GM12878 (cell line): ENCODE results near the gene RNPC3.

Experiments used
- BCLAF1 ChIP-seq: fragments of 450-650 bp; IDR thresholded peaks from 2 replicates; pipeline ENCODE4 v1.6.1; 2017; ENCODE audit warnings: antibody characterized with exemption, mild to moderate bottlenecking, moderate library complexity
- CHD1 ChIP-seq: IDR thresholded peaks from 2 replicates; pipeline ENCODE4 v1.6.1; 2012; ENCODE audit warnings: low read depth, low read length, improper control_type of control experiment
- CREB1 ChIP-seq: IDR thresholded peaks from 2 replicates; pipeline ENCODE4 v1.6.1; 2012; ENCODE audit warnings: low read depth, mild to moderate bottlenecking, inconsistent platforms
- CTCF ChIP-seq, 3 experiments: IDR thresholded peaks in 2 of 3; conservative IDR thresholded peaks in 1 of 3; 2 replicates each; pipeline ENCODE4 v1.5.1; 2011; ENCODE audit warnings: low read depth in 3 of 3, low read length in 3 of 3, mild to moderate bottlenecking in 3 of 3, control low read depth in 2 of 3, moderate library complexity in 2 of 3, inconsistent platforms in 1 of 3, mixed read lengths in 1 of 3; ENCODE audit not compliant: control insufficient read depth in 2 of 3, insufficient read depth in 1 of 3; ENCODE audit errors: extremely low read depth in 1 of 3
- EZH2 ChIP-seq: IDR thresholded peaks from 2 replicates; pipeline ENCODE4 v1.6.1; 2012; ENCODE audit warnings: low read depth, mild to moderate bottlenecking, control low read depth, inconsistent platforms, low read length, borderline replicate concordance; ENCODE audit not compliant: control insufficient read depth
- POLR2AphosphoS5 ChIP-seq: IDR thresholded peaks from 2 replicates; pipeline ENCODE4 v1.6.1; 2011; ENCODE audit warnings: mild to moderate bottlenecking, low read length, inconsistent platforms
- RAD21 ChIP-seq: IDR thresholded peaks from 2 replicates; pipeline ENCODE4 v1.6.1; 2011; ENCODE audit warnings: mild to moderate bottlenecking, low read depth, low read length, moderate library complexity; ENCODE audit not compliant: insufficient read depth

- TF ChIP-seq CTCF (IDR thresholded peaks at IDR 0.05 in 2 of 3, conservative IDR thresholded peaks at IDR 0.05 in 1 of 3; ENCODE audit: control insufficient read depth in 2 of 3, extremely low read depth in 1 of 3, insufficient read depth in 1 of 3, low read depth in 3 of 3, low read length in 3 of 3) (no peak), RAD21 (no peak), BCLAF1 (no peak), CREB1 (no peak), CHD1 (no peak), POLR2AphosphoS5 (no peak), EZH2 (no peak)
Measured at GRCh38 chr1:103563056-103563455, 37.6 kb downstream of the RNPC3 start.
